ENCODE data around the gene TAMM41.

TAMM41 gene, protein sequence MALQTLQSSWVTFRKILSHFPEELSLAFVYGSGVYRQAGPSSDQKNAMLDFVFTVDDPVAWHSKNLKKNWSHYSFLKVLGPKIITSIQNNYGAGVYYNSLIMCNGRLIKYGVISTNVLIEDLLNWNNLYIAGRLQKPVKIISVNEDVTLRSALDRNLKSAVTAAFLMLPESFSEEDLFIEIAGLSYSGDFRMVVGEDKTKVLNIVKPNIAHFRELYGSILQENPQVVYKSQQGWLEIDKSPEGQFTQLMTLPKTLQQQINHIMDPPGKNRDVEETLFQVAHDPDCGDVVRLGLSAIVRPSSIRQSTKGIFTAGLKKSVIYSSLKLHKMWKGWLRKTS

DNA sequence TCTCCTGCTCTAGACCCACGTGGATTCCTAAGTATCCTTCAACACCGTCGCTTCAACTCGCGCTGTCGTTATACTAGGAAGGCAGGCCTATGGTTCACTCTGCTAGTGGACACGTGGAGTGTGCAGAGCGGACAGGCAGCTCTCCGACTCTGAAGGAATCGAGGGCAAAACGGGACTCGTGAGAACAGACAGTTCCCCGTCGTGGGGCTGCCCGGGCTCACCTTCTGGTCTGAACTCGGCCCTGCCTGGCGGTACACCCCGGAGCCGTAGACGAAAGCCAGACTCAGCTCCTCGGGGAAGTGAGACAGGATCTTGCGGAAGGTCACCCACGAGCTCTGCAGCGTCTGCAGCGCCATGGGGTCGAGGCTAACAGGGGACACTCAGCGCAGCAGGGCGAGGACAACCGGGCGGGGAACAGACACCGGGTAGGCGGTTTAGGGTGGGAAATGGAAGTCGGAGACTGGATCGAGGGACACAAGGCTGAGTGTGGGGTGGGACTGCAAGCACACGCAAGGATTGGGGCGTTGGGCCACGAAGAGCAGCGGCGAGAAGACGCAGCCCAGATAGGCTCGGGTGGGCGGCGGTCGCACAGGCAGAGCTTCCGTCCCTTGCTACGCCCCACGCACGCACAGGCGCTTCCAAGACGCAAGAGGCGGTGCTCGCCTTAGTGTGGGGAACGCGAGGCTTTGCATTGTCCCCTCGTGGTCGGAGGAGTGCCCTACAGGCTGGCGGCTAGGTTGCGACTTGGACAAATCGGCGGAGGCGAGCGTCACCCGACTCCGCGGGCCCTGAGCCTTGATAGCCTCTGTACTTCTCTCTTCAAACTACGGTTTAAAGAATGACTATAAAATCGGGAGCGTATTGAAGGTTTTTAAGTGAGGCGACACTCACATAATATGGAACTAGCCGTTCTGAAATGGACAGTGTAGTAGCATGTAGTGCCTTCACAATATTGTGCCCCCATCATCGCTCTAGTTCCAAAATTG, at the start of gene TAMM41:
TSS of gene TAMM41 (minus strand) at position 605 of the 986 bp plus-strand sequence. CDS start at position 356, 249 bp downstream.
- Histone ChIP-seq H3K27ac (ENCODE audit: extremely low read depth, low read depth, low read length) (peak within 1 kb of the TSS; percentile 24; the same call in 1 of the 2 replicates), H3K36me3 (ENCODE audit: control insufficient read depth in 2 of 2, insufficient read depth in 1 of 2, low read length in 2 of 2) (peaks cover 17 to 32% of the 10 kb centered on the region in 2 experiments), H3K9me3 (ENCODE audit: control insufficient read depth, insufficient read depth, low read depth, low read length) (no peaks in the 10 kb centered on the region), H3K4me1 (ENCODE audit: control insufficient read depth, insufficient read depth, low read length) (0 out of 2 replicates have a peak, but pooled peaks cover 4% of the 10 kb centered on the region), H3K4me3 (ENCODE audit: low read depth, low read length) (peak within 1 kb of the TSS; percentile 96)
- POLR2A ChIA-PET = interaction anchor here (0.6 to 0.7 kb wide), 2 partner anchors 12 to 20 kb away, joined by 3 to 4 read pairs; no protein-coding TSS in a partner anchor
- CTCF ChIA-PET = interaction anchor here (0.6 to 2.1 kb wide), 7 partner anchors 9 to 882 kb away, joined by 3 to 8 read pairs (median 3); no protein-coding TSS in a partner anchor
- TF ChIP-seq FEZF1 (tag by site-specific recombination; IDR thresholded peaks at IDR 0.05) (no peak), PRDM1 (tag by site-specific recombination; IDR thresholded peaks at IDR 0.05) (no peak), ZNF335 (tag by site-specific recombination; conservative IDR thresholded peaks at IDR 0.05) (peak; percentile 97), ZNF658 (tag by site-specific recombination; IDR thresholded peaks at IDR 0.05) (no peak), ZNF785 (tag by site-specific recombination; IDR thresholded peaks at IDR 0.05) (peak; percentile 95), ZSCAN30 (tag by site-specific recombination; IDR thresholded peaks at IDR 0.05) (peak; percentile 62; the same call in 1 of the 2 replicates), ZNF561 (tag by site-specific recombination; IDR thresholded peaks at IDR 0.05; ENCODE audit: borderline replicate concordance) (peak; percentile 68; the same call in 1 of the 2 replicates), GLIS2 (tag by site-specific recombination; IDR thresholded peaks at IDR 0.05) (peak; percentile 79), ZNF174 (tag by site-specific recombination; IDR thresholded peaks at IDR 0.05) (no peak), REPIN1 (tag by site-specific recombination; IDR thresholded peaks at IDR 0.05; ENCODE audit: low read depth) (peak; percentile 93; the same call in 1 of the 2 replicates), ZNF433 (tag by site-specific recombination; IDR thresholded peaks at IDR 0.05; ENCODE audit: low read depth) (no peak), TCF7L2 (IDR thresholded peaks at IDR 0.05; ENCODE audit: borderline replicate concordance, low read depth, low read length) (no peak), ZNF211 (tag by site-specific recombination; IDR thresholded peaks at IDR 0.05; ENCODE audit: low read depth) (no peak), ZXDB (tag by site-specific recombination; IDR thresholded peaks at IDR 0.05) (peak; percentile 95), ZFP3 (tag by site-specific recombination; IDR thresholded peaks at IDR 0.05; ENCODE audit: low read depth) (no peak), WT1 (tag by site-specific recombination; IDR thresholded peaks at IDR 0.05) (peak; percentile 36; the same call in 1 of the 2 replicates), SALL2 (tag by site-specific recombination; IDR thresholded peaks at IDR 0.05; ENCODE audit: borderline replicate concordance) (no peak), MEIS1 (CRISPR knock-in tag; IDR thresholded peaks at IDR 0.05; ENCODE audit: borderline replicate concordance) (no peak), ZNF521 (tag by site-specific recombination; IDR thresholded peaks at IDR 0.05) (no peak), ZNF747 (tag by site-specific recombination; IDR thresholded peaks at IDR 0.05) (no peak)
- TF ChIP-seq, protein P1, sequence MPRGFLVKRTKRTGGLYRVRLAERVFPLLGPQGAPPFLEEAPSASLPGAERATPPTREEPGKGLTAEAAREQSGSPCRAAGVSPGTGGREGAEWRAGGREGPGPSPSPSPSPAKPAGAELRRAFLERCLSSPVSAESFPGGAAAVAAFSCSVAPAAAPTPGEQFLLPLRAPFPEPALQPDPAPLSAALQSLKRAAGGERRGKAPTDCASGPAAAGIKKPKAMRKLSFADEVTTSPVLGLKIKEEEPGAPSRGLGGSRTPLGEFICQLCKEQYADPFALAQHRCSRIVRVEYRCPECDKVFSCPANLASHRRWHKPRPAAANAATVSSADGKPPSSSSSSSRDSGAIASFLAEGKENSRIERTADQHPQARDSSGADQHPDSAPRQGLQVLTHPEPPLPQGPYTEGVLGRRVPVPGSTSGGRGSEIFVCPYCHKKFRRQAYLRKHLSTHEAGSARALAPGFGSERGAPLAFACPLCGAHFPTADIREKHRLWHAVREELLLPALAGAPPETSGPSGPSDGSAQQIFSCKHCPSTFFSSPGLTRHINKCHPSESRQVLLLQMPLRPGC (tag by site-specific recombination; IDR thresholded peaks at IDR 0.05) = peak; percentile 51
- TF ChIP-seq, protein P2, sequence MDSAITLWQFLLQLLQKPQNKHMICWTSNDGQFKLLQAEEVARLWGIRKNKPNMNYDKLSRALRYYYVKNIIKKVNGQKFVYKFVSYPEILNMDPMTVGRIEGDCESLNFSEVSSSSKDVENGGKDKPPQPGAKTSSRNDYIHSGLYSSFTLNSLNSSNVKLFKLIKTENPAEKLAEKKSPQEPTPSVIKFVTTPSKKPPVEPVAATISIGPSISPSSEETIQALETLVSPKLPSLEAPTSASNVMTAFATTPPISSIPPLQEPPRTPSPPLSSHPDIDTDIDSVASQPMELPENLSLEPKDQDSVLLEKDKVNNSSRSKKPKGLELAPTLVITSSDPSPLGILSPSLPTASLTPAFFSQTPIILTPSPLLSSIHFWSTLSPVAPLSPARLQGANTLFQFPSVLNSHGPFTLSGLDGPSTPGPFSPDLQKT (IDR thresholded peaks at IDR 0.05; ENCODE audit: borderline replicate concordance, low read depth, low read length) = no peak
- TF ChIP-seq, protein P3, sequence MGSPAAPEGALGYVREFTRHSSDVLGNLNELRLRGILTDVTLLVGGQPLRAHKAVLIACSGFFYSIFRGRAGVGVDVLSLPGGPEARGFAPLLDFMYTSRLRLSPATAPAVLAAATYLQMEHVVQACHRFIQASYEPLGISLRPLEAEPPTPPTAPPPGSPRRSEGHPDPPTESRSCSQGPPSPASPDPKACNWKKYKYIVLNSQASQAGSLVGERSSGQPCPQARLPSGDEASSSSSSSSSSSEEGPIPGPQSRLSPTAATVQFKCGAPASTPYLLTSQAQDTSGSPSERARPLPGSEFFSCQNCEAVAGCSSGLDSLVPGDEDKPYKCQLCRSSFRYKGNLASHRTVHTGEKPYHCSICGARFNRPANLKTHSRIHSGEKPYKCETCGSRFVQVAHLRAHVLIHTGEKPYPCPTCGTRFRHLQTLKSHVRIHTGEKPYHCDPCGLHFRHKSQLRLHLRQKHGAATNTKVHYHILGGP (tag by site-specific recombination; IDR thresholded peaks at IDR 0.05) = no peak
- TF ChIP-seq, protein P4, sequence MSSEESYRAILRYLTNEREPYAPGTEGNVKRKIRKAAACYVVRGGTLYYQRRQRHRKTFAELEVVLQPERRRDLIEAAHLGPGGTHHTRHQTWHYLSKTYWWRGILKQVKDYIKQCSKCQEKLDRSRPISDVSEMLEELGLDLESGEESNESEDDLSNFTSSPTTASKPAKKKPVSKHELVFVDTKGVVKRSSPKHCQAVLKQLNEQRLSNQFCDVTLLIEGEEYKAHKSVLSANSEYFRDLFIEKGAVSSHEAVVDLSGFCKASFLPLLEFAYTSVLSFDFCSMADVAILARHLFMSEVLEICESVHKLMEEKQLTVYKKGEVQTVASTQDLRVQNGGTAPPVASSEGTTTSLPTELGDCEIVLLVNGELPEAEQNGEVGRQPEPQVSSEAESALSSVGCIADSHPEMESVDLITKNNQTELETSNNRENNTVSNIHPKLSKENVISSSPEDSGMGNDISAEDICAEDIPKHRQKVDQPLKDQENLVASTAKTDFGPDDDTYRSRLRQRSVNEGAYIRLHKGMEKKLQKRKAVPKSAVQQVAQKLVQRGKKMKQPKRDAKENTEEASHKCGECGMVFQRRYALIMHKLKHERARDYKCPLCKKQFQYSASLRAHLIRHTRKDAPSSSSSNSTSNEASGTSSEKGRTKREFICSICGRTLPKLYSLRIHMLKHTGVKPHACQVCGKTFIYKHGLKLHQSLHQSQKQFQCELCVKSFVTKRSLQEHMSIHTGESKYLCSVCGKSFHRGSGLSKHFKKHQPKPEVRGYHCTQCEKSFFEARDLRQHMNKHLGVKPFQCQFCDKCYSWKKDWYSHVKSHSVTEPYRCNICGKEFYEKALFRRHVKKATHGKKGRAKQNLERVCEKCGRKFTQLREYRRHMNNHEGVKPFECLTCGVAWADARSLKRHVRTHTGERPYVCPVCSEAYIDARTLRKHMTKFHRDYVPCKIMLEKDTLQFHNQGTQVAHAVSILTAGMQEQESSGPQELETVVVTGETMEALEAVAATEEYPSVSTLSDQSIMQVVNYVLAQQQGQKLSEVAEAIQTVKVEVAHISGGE (tag by site-specific recombination; conservative IDR thresholded peaks at IDR 0.05; ENCODE audit: low read depth) = peak; percentile 74
- TF ChIP-seq, protein P5, sequence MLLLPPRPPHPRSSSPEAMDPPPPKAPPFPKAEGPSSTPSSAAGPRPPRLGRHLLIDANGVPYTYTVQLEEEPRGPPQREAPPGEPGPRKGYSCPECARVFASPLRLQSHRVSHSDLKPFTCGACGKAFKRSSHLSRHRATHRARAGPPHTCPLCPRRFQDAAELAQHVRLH (tag by site-specific recombination; IDR thresholded peaks at IDR 0.05) = peak; percentile 77
- TF ChIP-seq, protein P6, sequence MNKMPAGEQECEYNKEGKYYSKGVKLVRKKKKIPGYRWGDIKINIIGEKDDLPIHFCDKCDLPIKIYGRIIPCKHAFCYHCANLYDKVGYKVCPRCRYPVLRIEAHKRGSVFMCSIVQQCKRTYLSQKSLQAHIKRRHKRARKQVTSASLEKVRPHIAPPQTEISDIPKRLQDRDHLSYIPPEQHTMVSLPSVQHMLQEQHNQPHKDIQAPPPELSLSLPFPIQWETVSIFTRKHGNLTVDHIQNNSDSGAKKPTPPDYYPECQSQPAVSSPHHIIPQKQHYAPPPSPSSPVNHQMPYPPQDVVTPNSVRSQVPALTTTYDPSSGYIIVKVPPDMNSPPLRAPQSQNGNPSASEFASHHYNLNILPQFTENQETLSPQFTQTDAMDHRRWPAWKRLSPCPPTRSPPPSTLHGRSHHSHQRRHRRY (tag by site-specific recombination; IDR thresholded peaks at IDR 0.05) = no peak

Measured in HEK293 (cell line).